Activated CD8-positive, alpha-beta T cell treated with anti-CD3 and anti-CD28 coated beads, Interleukin-2, amount 10 ng/mL, durations not matched to agents 7 days and 5 days (primary cell): Measurements from ENCODE around the gene ANKS6. TPM values are rescaled to one million over a fixed set of nuclear protein-coding genes. Genes with fewer than 3 reads are reported as not detected.

ENCODE experiments used
- ATAC-seq: fragments of 150-1000 bp; cut with Tn5 transposase; one replicate; pipeline ENCODE4 v1.10.0; 2021; ENCODE audit warnings: moderate library complexity
- CTCF ChIA-PET: fragments of 350-600 bp; sonication (Branson Sonifier 250); formaldehyde crosslinking; loops from one replicate; lab custom pipeline; 2021; ENCODE audit warnings: antibody characterized with exemption; lab: Charles Lee
- POLR2A ChIA-PET: fragments of 350-600 bp; sonication (Branson Sonifier 250); formaldehyde crosslinking; loops from one replicate; lab custom pipeline; 2021; ENCODE audit warnings: antibody characterized with exemption; lab: Charles Lee
- DNase-seq: peaks from one replicate; pipeline ENCODE4 v3.0.0-alpha.2; 2020
- H3K27ac Mint-ChIP-seq: one replicate; pipeline ENCODE4 v1.8.0; 2021; ENCODE audit warnings: mild to moderate bottlenecking, mixed read lengths
- H3K27me3 Mint-ChIP-seq: one replicate; pipeline ENCODE4 v1.8.0; 2021; ENCODE audit warnings: low read depth, mixed read lengths
- H3K36me3 Mint-ChIP-seq: one replicate; pipeline ENCODE4 v1.8.0; 2021; ENCODE audit warnings: low read depth, mixed read lengths
- H3K4me1 Mint-ChIP-seq: one replicate; pipeline ENCODE4 v1.8.0; 2021; ENCODE audit warnings: low read depth, mixed read lengths
- H3K4me3 Mint-ChIP-seq: one replicate; pipeline ENCODE4 v1.8.0; 2021; ENCODE audit warnings: mild to moderate bottlenecking, mixed read lengths
- H3K9me3 Mint-ChIP-seq: one replicate; pipeline ENCODE4 v1.8.0; 2022; ENCODE audit warnings: mixed read lengths; ENCODE audit not compliant: insufficient read depth
- total RNA-seq, 2 experiments: library from RNA; stranded (reverse); gene quantifications; one replicate each; pipeline ENCODE4 v1.2.3, GENCODE V29; 2021

Gene ANKS6
- total RNA-seq, 2 experiments from 2014 or later: 3.8 to 5.8 TPM

DNA sequence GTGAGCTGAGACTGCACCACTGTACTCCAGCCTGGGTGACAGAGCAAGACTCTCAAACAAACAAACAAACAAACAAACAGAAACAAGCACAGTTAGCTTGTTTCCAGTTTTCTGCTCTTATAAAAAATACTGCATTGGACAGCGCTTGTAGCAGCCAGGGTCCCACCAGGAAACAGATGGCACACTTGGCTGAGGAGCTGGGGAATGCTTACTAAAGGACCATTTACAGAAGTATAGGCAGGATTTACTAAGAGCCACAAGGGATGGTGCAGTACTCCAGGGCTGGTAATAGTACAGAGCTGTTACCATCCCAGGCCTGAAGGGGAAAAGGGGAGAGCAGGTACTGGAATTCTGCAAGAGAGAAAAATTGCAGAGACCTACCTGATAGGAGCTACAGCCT, 5.2 kb upstream of the ANKS6 start:
- ChIA-PET POLR2A (no interaction called here), CTCF (interaction anchor here (1.7 kb wide), 1 partner anchor 27 kb away, joined by 7 read pairs; no protein-coding TSS in a partner anchor)
- Mint-ChIP-seq H3K9me3 (peaks cover 14% of the 10 kb centered on the region), H3K4me1 (peaks cover 3% of the 10 kb centered on the region), H3K4me3 (no peak overlapping the region), H3K36me3 (peaks cover 4% of the 10 kb centered on the region), H3K27ac (no peak overlapping the region), H3K27me3 (peaks cover 31% of the 10 kb centered on the region)
- no peak for DNase-seq
- no peak for ATAC-seq

DNA sequence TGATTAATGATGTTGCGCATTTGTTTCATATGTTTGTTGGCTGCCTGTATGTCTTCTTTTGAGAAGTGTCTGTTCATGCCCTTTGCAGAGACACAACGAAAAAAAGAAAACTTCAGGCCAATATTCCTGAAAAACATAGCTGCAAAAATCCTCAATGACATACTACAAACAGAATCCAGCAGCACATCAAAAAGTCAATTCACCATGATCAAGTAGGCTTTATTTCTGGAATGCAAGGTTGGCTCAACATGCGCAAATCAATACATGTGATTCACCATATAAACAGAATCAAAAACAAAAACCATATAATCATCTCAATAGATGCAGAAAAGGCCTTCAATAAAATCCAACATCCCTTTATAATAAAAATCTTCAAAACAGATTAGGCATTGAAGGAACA, 1.9 kb upstream of the ANKS6 start:
- Mint-ChIP-seq H3K4me3 (no peak overlapping the region), H3K9me3 (peaks cover 14% of the 10 kb centered on the region), H3K4me1 (peaks cover 13% of the 10 kb centered on the region), H3K27ac (no peak overlapping the region), H3K27me3 (peaks cover 13% of the 10 kb centered on the region), H3K36me3 (peaks cover 4% of the 10 kb centered on the region)
- no peak for ATAC-seq
- DNase-seq: no peak
- ChIA-PET POLR2A (no interaction called here), CTCF (interaction anchor here (0.6 to 2.6 kb wide), 2 partner anchors 8 to 23 kb away, joined by 4 to 10 read pairs; no protein-coding TSS in a partner anchor)

- H3K4me3 Mint-ChIP-seq: peak overlapping the region; percentile 31
- no peak overlapping the region for H3K27ac Mint-ChIP-seq
- peaks cover 13% of the 10 kb centered on the region for H3K4me1 Mint-ChIP-seq
- ATAC-seq (no peak), DNase-seq (no peak)
- ChIA-PET POLR2A (interaction anchor here (1.7 kb wide), 1 partner anchor 11 kb away, joined by 8 read pairs; no protein-coding TSS in a partner anchor), CTCF (interaction anchor here (2.6 to 3.1 kb wide), 2 partner anchors 9 to 22 kb away, joined by 10 to 19 read pairs; no protein-coding TSS in a partner anchor)
- peaks cover 12% of the 10 kb centered on the region for H3K27me3 Mint-ChIP-seq
- H3K36me3 Mint-ChIP-seq: peaks cover 4% of the 10 kb centered on the region
- peaks cover 14% of the 10 kb centered on the region for H3K9me3 Mint-ChIP-seq
Measured at GRCh38 chr9:98797491-98797890, 1.1 kb upstream of the ANKS6 start.

- peaks cover 20% of the 10 kb centered on the region for H3K4me1 Mint-ChIP-seq
- peak; percentile 33 for DNase-seq
- peaks cover 14% of the 10 kb centered on the region for H3K9me3 Mint-ChIP-seq
- H3K4me3 Mint-ChIP-seq: peak overlapping the region; percentile 60
- H3K27me3 Mint-ChIP-seq: peaks cover 8% of the 10 kb centered on the region
- H3K27ac Mint-ChIP-seq: no peak overlapping the region
- H3K36me3 Mint-ChIP-seq: peaks cover 4% of the 10 kb centered on the region
- peak; percentile 37 for ATAC-seq
- CTCF ChIA-PET: interaction anchor here (0.5 to 3.1 kb wide), 2 partner anchors 20 to 386 kb away, joined by 4 to 19 read pairs; no protein-coding TSS in a partner anchor
- POLR2A ChIA-PET: interaction anchor here (1.7 kb wide), 1 partner anchor 12 kb away, joined by 8 read pairs; no protein-coding TSS in a partner anchor
Measured at GRCh38 chr9:98795970-98796363, 388 bp downstream of the ANKS6 start.

DNA sequence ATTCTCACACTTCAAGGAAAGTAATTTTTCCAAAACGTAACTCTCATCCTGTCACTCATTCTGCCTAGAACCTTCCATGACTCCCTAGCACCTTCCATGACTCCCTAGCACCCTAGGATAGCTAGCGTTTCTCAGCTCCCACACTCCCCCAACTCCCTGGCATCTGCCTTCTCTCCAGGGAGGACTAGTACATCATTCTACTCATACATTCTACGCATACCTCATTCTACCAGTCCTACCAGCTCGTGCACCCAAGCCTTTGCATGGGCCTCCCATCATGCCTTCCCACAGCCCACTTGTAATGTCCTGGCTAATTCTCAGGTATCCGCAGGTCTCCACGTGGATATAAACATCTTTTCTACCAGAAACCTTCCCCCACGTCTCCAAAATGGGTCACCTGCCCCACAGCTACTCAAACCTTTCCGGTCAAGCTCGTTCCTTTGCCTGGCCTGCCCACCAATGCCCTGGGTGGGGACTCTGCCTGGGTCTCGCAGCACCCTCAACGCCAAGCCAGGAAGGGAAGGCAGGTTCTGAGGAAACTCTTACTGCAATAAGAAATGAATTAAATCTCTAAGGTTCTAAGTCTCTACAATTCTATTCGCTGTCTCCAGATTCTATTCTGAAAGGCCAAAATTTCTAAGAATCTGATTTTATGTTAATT, 930 bp downstream of the ANKS6 start:
- ATAC-seq (no peak), DNase-seq (no peak)
- H3K4me1 Mint-ChIP-seq: peaks cover 23% of the 10 kb centered on the region
- H3K9me3 Mint-ChIP-seq: peaks cover 14% of the 10 kb centered on the region
- peak overlapping the region; percentile 60 for H3K4me3 Mint-ChIP-seq
- peaks cover 8% of the 10 kb centered on the region for H3K27me3 Mint-ChIP-seq
- ChIA-PET CTCF (interaction anchor here (3.1 kb wide), 1 partner anchor 20 kb away, joined by 19 read pairs; no protein-coding TSS in a partner anchor), POLR2A (no interaction called here)
- no peak overlapping the region for H3K27ac Mint-ChIP-seq
- H3K36me3 Mint-ChIP-seq: peaks cover 4% of the 10 kb centered on the region

- DNase-seq (no peak), ATAC-seq (no peak)
- Mint-ChIP-seq H3K4me3 (no peak overlapping the region), H3K9me3 (peaks cover 14% of the 10 kb centered on the region), H3K27ac (no peak overlapping the region), H3K4me1 (peaks cover 23% of the 10 kb centered on the region), H3K36me3 (peaks cover 4% of the 10 kb centered on the region), H3K27me3 (peaks cover 8% of the 10 kb centered on the region)
- POLR2A ChIA-PET: no interaction called here
- CTCF ChIA-PET: interaction anchor here (3.1 kb wide), 1 partner anchor 19 kb away, joined by 19 read pairs; no protein-coding TSS in a partner anchor
Measured at GRCh38 chr9:98794802-98795201, 1.6 kb downstream of the ANKS6 start.

DNA sequence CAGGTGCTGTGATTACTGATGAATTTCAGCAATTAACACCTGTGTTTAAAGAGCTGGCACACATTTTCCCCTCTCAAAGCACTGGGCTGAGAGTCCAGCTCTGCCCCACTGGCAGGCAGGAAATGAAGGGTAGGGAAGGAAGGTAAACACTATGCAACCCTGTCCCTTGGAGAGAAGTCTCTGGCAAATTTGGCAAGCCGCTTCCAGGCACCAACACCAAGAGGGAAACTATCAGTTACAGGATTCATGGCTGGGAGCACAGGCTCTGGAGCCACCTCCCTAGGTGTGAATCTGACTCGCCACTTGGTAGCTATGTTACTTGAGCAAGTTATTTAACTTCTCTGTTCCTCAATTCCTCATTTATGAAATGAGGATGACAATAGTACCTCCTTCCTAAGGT, 3.3 kb downstream of the ANKS6 start:
- CTCF ChIA-PET: interaction anchor here (2.0 to 3.4 kb wide), 3 partner anchors 14 to 256 kb away, joined by 6 to 25 read pairs (median 10); no protein-coding TSS in a partner anchor
- DNase-seq (no peak), ATAC-seq (no peak)
- H3K27ac Mint-ChIP-seq: no peak overlapping the region
- H3K36me3 Mint-ChIP-seq: peaks cover 1% of the 10 kb centered on the region
- peaks cover 23% of the 10 kb centered on the region for H3K4me1 Mint-ChIP-seq
- H3K27me3 Mint-ChIP-seq: peaks cover 5% of the 10 kb centered on the region
- H3K9me3 Mint-ChIP-seq: peaks cover 2% of the 10 kb centered on the region
- no peak overlapping the region for H3K4me3 Mint-ChIP-seq
- POLR2A ChIA-PET: no interaction called here

GRCh38 chr9:98791608-98792490, 4.5 kb downstream of the ANKS6 start:
- H3K4me3 Mint-ChIP-seq: no peak overlapping the region
- ChIA-PET POLR2A (interaction anchor here (0.6 kb wide), 1 partner anchor 306 kb away, joined by 3 read pairs; no protein-coding TSS in a partner anchor), CTCF (interaction anchor here (0.6 to 3.4 kb wide), 8 partner anchors 13 to 1137 kb away, joined by 3 to 25 read pairs (median 4); partner anchors contain the start of gene GALNT12)
- H3K27me3 Mint-ChIP-seq: no peaks in the 10 kb centered on the region
- peaks cover 19% of the 10 kb centered on the region for H3K4me1 Mint-ChIP-seq
- ATAC-seq: no peak
- no peaks in the 10 kb centered on the region for H3K36me3 Mint-ChIP-seq
- H3K27ac Mint-ChIP-seq: no peak overlapping the region
- no peak for DNase-seq
- H3K9me3 Mint-ChIP-seq: no peaks in the 10 kb centered on the region

- Mint-ChIP-seq H3K27ac (no peak overlapping the region), H3K4me1 (peaks cover 19% of the 10 kb centered on the region), H3K4me3 (no peak overlapping the region), H3K27me3 (no peaks in the 10 kb centered on the region), H3K36me3 (no peaks in the 10 kb centered on the region), H3K9me3 (no peaks in the 10 kb centered on the region)
- peak; percentile 68 for DNase-seq
- peak; percentile 77 for ATAC-seq
- POLR2A ChIA-PET: interaction anchor here (0.6 kb wide), 1 partner anchor 305 kb away, joined by 3 read pairs; no protein-coding TSS in a partner anchor
- CTCF ChIA-PET: interaction anchor here (0.7 to 3.4 kb wide), 10 partner anchors 12 to 527 kb away, joined by 3 to 25 read pairs (median 4); partner anchors contain the start of gene GALNT12
Measured at GRCh38 chr9:98790842-98791607, 5.3 kb downstream of the ANKS6 start.

GRCh38 chr9:98790134-98790841, 6.1 kb downstream of the ANKS6 start:
- Mint-ChIP-seq H3K27me3 (no peaks in the 10 kb centered on the region), H3K9me3 (no peaks in the 10 kb centered on the region), H3K36me3 (no peaks in the 10 kb centered on the region), H3K4me3 (no peak overlapping the region), H3K27ac (no peak overlapping the region), H3K4me1 (peaks cover 14% of the 10 kb centered on the region)
- ChIA-PET CTCF (interaction anchor here (0.7 to 2.7 kb wide), 4 partner anchors 13 to 474 kb away, joined by 3 to 15 read pairs (median 4); partner anchors contain the start of gene GALNT12), POLR2A (no interaction called here)
- no peak for ATAC-seq
- DNase-seq: no peak
